NCI-H1092 treated with DMSO at 0.1 percent for 48 hours (cell line): ENCODE data around the gene RGCC.

Source experiments
- DNase-seq: peaks from one replicate; lab custom pipeline; 2025; lab: John Stamatoyannopoulos, UW

Gene RGCC

DNA sequence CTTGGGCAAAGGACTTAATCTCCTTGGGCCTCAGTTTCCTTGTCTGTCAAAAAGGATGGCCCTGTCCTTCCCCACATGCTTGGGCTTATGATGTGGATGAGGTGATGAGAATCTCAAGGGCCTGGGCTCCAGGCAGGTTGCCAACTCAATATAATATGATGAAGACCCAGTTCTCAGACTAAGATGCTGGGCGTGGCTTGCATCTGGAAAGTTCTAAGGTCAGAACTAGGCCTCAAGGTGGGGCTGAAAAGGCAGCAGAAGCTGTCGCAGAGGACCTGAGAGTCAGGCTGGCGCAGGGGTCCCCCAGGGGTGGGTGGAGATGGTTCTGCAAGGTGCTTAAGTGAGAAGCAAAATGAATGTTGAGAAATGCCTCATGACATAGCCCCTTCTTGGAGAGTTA lies 58.8 kb downstream of the RGCC start:
- no peak for DNase-seq

DNA sequence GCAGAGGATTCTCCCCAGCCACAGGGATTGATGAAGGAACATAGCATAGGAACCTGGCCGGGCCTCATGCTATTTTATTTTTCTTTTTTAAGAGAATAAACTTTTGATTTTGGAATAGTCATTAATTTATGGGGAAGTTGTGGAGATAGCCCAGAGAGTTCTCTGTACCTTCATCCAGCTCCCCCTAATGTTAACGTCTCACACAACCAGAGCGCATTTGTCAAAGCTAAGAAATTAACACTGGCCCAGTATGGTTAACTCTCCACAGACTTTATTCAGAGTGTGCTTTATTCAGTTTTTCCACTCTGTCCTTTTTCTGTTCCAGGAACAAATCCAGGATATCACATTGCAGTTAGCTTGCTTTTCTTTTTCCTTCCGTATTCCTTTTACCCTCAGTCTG lies 59.4 kb downstream of the RGCC start:
- no peak for DNase-seq

DNA sequence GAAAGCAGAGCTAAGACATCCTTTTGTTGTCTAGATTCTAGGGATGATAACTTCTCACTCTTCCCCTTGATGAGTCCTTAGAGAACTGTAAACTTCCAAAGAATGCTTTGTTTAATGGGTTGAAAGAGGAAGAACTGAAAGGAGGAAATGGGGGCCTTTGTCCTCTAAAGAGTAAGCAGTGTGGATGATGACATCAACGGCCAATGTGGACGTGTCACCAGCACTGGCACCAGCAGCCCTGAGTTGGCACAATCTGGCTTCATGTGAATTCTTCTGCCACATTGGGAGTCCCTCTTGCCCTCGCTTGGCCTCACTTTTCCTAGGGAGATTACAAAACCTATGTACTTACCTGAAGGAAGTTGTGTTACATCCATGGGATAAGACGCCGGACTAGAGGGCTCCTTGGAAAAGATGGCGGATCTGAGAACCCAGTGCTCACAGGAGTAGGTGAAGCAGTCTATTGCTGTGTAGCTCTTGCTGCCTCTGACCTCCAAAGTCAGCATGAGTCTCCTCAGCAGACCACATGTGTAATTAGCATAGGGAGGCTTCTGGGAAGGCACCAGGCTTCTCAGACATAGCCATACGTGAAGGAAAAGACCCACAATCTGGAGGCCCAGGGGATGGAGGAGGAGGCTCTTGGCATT lies 62.8 kb downstream of the RGCC start:
- DNase-seq, result no peak
